ENCODE results near the gene PRLH. TPM values are rescaled to one million over a fixed set of nuclear protein-coding genes. Genes with fewer than 3 reads are reported as not detected.

The PRLH gene
- total and polyA plus RNA-seq, 2 donors (not counting 3 experiments of a cell fraction or from before 2014, with no cell fraction given), result not detected

GRCh38 chr2:237540223-237540775 lies 26.1 kb upstream of the PRLH start:
- Histone ChIP-seq H3K4me2 (ENCODE audit: insufficient read depth, low read length) (no peak overlapping the region), H3K9me1 (replicated peaks; ENCODE audit: control insufficient read depth, extremely low read depth, insufficient read depth, low read length) (no peaks in the 10 kb centered on the region), H3K79me2 (ENCODE audit: control insufficient read depth, insufficient read depth, low read length) (no peaks in the 10 kb centered on the region), H3K9me3 (replicated peaks; ENCODE audit: control insufficient read depth, insufficient read depth, low read length) (no peaks in the 10 kb centered on the region), H3K4me1 (ENCODE audit: control insufficient read depth, extremely low read depth, insufficient read depth, low read length) (no peaks in the 10 kb centered on the region), H3K36me3 (ENCODE audit: control insufficient read depth in 2 of 2, extremely low read depth in 1 of 2, insufficient read depth in 2 of 2, low read length in 2 of 2) (no peaks in the 10 kb centered on the region), H3K27me3 (ENCODE audit: control insufficient read depth in 2 of 2, insufficient read depth in 2 of 2, low read length in 2 of 2) (no peaks in the 10 kb centered on the region), H4K20me1 (replicated peaks; ENCODE audit: control insufficient read depth, extremely low read depth, insufficient read depth, low read length) (no peaks in the 10 kb centered on the region), H3K4me3 (replicated peaks in 1 of 3; ENCODE audit: insufficient read depth in 1 of 3, low read depth in 1 of 3, low read length in 3 of 3) (no peak overlapping the region), H2AFZ (ENCODE audit: low read depth, low read length) (no peak overlapping the region), H3K27ac (ENCODE audit: insufficient read depth, low read depth, low read length) (no peak overlapping the region), H3K9ac (replicated peaks; ENCODE audit: extremely low read depth, insufficient read depth, low read length) (no peak overlapping the region)
- TF ChIP-seq EZH2 (IDR thresholded peaks at IDR 0.05; ENCODE audit: borderline replicate concordance, low read depth, low read length, severe bottlenecking) (no peak), MYC (IDR thresholded peaks at IDR 0.05; ENCODE audit: low read depth, low read length) (no peak), POLR2A (IDR thresholded peaks at IDR 0.05; ENCODE audit: low read depth, low read length) (no peak), FOS (IDR thresholded peaks at IDR 0.05; ENCODE audit: borderline replicate concordance, insufficient read depth, low read length) (no peak), POLR2AphosphoS5 (IDR thresholded peaks at IDR 0.05; ENCODE audit: insufficient read depth, low read depth, low read length) (no peak), CTCF (IDR thresholded peaks at IDR 0.05; ENCODE audit: extremely low read depth in 1 of 2, insufficient read depth in 1 of 2, low read depth in 1 of 2, low read length in 2 of 2) (no peak), JUN (IDR thresholded peaks at IDR 0.05; ENCODE audit: borderline replicate concordance, insufficient read depth, insufficient read length, low read depth) (no peak), GATA2 (IDR thresholded peaks at IDR 0.05; ENCODE audit: insufficient read depth, insufficient read length, low read depth, low read length) (no peak)
- TF ChIP-seq, protein P1, sequence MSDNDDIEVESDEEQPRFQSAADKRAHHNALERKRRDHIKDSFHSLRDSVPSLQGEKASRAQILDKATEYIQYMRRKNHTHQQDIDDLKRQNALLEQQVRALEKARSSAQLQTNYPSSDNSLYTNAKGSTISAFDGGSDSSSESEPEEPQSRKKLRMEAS (IDR thresholded peaks at IDR 0.05; ENCODE audit: insufficient read depth, insufficient read length), result no peak
- no TSS peak for BruUV-seq (replicated peaks)
- intact Hi-C loops (cut with micrococcal nuclease) (no loop called here), dilution Hi-C loops (cut with MboI; ENCODE audit: extremely low pct_ligation_motif_present, low sequenced_read_pairs) (no loop called here)
- no peak for DNase-seq (ENCODE audit: low read depth, low spot score)
- no peak for FAIRE-seq
- ChIA-PET POLR2A (no interaction called here), CTCF (interaction anchor here (1.5 to 3.4 kb wide), 3 partner anchors 10 to 31 kb away, joined by 3 to 15 read pairs (median 8); no protein-coding TSS in a partner anchor)

Measured in endothelial cell of umbilical vein (primary cell).